Upper lobe of left lung (tissue), 4 donors: Measurements from ENCODE around the gene SIN3A.

Experiments
- EP300 ChIP-seq, 4 donors: sonication (generic); formaldehyde crosslinking; IDR thresholded peaks; one replicate each; pipeline ENCODE4 v1.5.1; 2017; ENCODE audit warnings: antibody characterized with exemption in 4 of 4, control low read depth in 2 of 4
- POLR2A ChIP-seq, 4 donors: fragments of 450-650 bp; IDR thresholded peaks; one replicate each; pipeline ENCODE4 v1.5.1; 2016 to 2017; ENCODE audit warnings: antibody characterized with exemption in 4 of 4, mild to moderate bottlenecking in 2 of 4
- POLR2AphosphoS5 ChIP-seq, 2 donors: sonication (generic); formaldehyde crosslinking; IDR thresholded peaks; one replicate each; pipeline ENCODE4 v1.5.1; 2017; ENCODE audit warnings: antibody characterized with exemption in 2 of 2
- TF ChIP-seq, protein P1 (sequence below), 6 experiments: fragments of 450-650 bp in 4 of 6; fragments of 200-600 bp in 2 of 6; sonication (generic) in 2 of 6; IDR thresholded peaks; one replicate each; pipeline ENCODE4 v1.5.1; 2016 to 2019; ENCODE audit warnings: antibody characterized with exemption in 6 of 6

- TF ChIP-seq, protein P1, sequence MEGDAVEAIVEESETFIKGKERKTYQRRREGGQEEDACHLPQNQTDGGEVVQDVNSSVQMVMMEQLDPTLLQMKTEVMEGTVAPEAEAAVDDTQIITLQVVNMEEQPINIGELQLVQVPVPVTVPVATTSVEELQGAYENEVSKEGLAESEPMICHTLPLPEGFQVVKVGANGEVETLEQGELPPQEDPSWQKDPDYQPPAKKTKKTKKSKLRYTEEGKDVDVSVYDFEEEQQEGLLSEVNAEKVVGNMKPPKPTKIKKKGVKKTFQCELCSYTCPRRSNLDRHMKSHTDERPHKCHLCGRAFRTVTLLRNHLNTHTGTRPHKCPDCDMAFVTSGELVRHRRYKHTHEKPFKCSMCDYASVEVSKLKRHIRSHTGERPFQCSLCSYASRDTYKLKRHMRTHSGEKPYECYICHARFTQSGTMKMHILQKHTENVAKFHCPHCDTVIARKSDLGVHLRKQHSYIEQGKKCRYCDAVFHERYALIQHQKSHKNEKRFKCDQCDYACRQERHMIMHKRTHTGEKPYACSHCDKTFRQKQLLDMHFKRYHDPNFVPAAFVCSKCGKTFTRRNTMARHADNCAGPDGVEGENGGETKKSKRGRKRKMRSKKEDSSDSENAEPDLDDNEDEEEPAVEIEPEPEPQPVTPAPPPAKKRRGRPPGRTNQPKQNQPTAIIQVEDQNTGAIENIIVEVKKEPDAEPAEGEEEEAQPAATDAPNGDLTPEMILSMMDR (IDR thresholded peaks at IDR 0.05): no peak
- TF ChIP-seq POLR2AphosphoS5 (IDR thresholded peaks at IDR 0.05): no peak
- no peak for TF ChIP-seq POLR2A (IDR thresholded peaks at IDR 0.05)
- no peak for TF ChIP-seq EP300 (IDR thresholded peaks at IDR 0.05)
Observed at GRCh38 chr15:75366163-75366562, 85.3 kb downstream of the SIN3A start.
